GM12878 (cell line): Measurements from ENCODE around the gene STX16. TPM values are rescaled to one million over a fixed set of nuclear protein-coding genes. Genes with fewer than 3 reads are reported as not detected.

ENCODE experiments used
- ATAC-seq: fragments of 200-7000 bp; cut with Tn5 transposase; 3 replicates; pipeline ENCODE4 v1.9.1; 2020; ENCODE audit warnings: mild to moderate bottlenecking, moderate library complexity
- BruUV-seq: library from RNA; stranded (reverse); fragments of 400-500 nt; replicated peaks from 2 replicates; lab custom pipeline; 2021; lab: Mats Ljungman, UMichigan
- CTCF ChIA-PET: fragments of 300-600 bp; sonication (Branson Sonifier 250); formaldehyde crosslinking; extraction: SDS; loops from one replicate; lab custom pipeline; 2021; ENCODE audit warnings: inconsistent platforms; lab: Yijun Ruan, JAX
- POLR2A ChIA-PET: fragments of 350-600 bp; formaldehyde crosslinking; extraction: SDS; loops from one replicate; lab custom pipeline; 2021; ENCODE audit warnings: inconsistent platforms; lab: Charles Lee
- RAD21 ChIA-PET: fragments of 300-600 bp; sonication (Branson Sonifier 250); formaldehyde crosslinking; loops from one replicate; lab custom pipeline; 2023; ENCODE audit warnings: antibody characterized with exemption; ENCODE audit not compliant: unreplicated experiment; lab: Charles Lee
- SMC1A ChIA-PET: fragments of 300-600 bp; sonication (Branson Sonifier 250); formaldehyde crosslinking; loops from one replicate; lab custom pipeline; 2023; ENCODE audit not compliant: unreplicated experiment, uncharacterized antibody; lab: Charles Lee
- DNase-seq: peaks from one replicate; pipeline ENCODE4 v3.0.0-alpha.2; 2011; ENCODE audit warnings: low read depth, low spot score
- FAIRE-seq: peaks from 3 replicates; lab custom pipeline; 2011; peaks lifted over from hg19 to GRCh38; lab: Jason Lieb, UNC
- H2AFZ ChIP-seq: 2 replicates; pipeline ENCODE4 v1.6.0; 2011; ENCODE audit warnings: low read depth, low read length, control low read depth; ENCODE audit not compliant: control insufficient read depth
- H3K27ac ChIP-seq: 2 replicates; pipeline ENCODE4 v1.5.1; 2011; ENCODE audit warnings: control low read depth; ENCODE audit not compliant: control insufficient read depth, insufficient read depth
- H3K27me3 ChIP-seq, 2 experiments: replicated peaks in 1 of 2; 2 replicates each; pipeline versions ENCODE4 v1.6.0 to v1.6.1; 2011; ENCODE audit warnings: low read length in 1 of 2; ENCODE audit not compliant: control insufficient read depth in 2 of 2, insufficient read depth in 2 of 2
- H3K36me3 ChIP-seq, 2 experiments: 2 replicates each; pipeline ENCODE4 v1.5.1; 2011; ENCODE audit warnings: low read length in 1 of 2; ENCODE audit not compliant: control insufficient read depth in 2 of 2, insufficient read depth in 2 of 2
- H3K4me1 ChIP-seq: 2 replicates; pipeline ENCODE4 v1.6.1; 2011; ENCODE audit warnings: mild to moderate bottlenecking, low read length, moderate library complexity, mixed read lengths; ENCODE audit not compliant: control insufficient read depth, insufficient read depth
- H3K4me2 ChIP-seq: 2 replicates; pipeline ENCODE4 v1.6.0; 2011; ENCODE audit warnings: control low read depth; ENCODE audit not compliant: control insufficient read depth, insufficient read depth
- H3K4me3 ChIP-seq: fragments of 200-600 bp; sonication (generic); 2 replicates; pipeline ENCODE4 v1.5.1; 2016
- H3K79me2 ChIP-seq: 2 replicates; pipeline ENCODE4 v1.6.0; 2011; ENCODE audit warnings: low read length; ENCODE audit not compliant: control insufficient read depth, insufficient read depth
- H3K9ac ChIP-seq: 2 replicates; pipeline ENCODE4 v1.8.0; 2011; ENCODE audit warnings: low read length, control low read depth, mixed read lengths; ENCODE audit not compliant: control insufficient read depth, insufficient read depth
- H3K9me3 ChIP-seq: replicated peaks from 3 replicates; pipeline ENCODE4 v1.5.1; 2011; ENCODE audit warnings: mild to moderate bottlenecking, low read length; ENCODE audit not compliant: control insufficient read depth, insufficient read depth
- H4K20me1 ChIP-seq: 2 replicates; pipeline ENCODE4 v1.6.0; 2011; ENCODE audit not compliant: control insufficient read depth, insufficient read depth
- BCL3 ChIP-seq: IDR thresholded peaks from 2 replicates; pipeline ENCODE4 v1.6.1; 2011; ENCODE audit warnings: borderline replicate concordance, low read depth, mild to moderate bottlenecking, moderate library complexity, low read length; ENCODE audit not compliant: insufficient read depth, poor library complexity, severe bottlenecking
- CHD1 ChIP-seq: IDR thresholded peaks from 2 replicates; pipeline ENCODE4 v1.6.1; 2012; ENCODE audit warnings: low read depth, low read length, improper control_type of control experiment
- CREM ChIP-seq: IDR thresholded peaks from 2 replicates; pipeline ENCODE4 v1.6.1; 2014; ENCODE audit warnings: antibody characterized with exemption, low read depth
- ESRRA ChIP-seq: IDR thresholded peaks from 2 replicates; pipeline ENCODE4 v1.6.1; 2012; ENCODE audit warnings: mild to moderate bottlenecking, low read length, improper control_type of control experiment
- IRF4 ChIP-seq: IDR thresholded peaks from 2 replicates; pipeline ENCODE4 v1.6.1; 2011; ENCODE audit warnings: low read depth, low read length
- KAT2A ChIP-seq: conservative IDR thresholded peaks from 2 replicates; pipeline ENCODE4 v1.6.1; 2011; ENCODE audit warnings: low read depth, low read length; ENCODE audit not compliant: control insufficient read depth
- MYC ChIP-seq: IDR thresholded peaks from 2 replicates; pipeline ENCODE4 v1.6.1; 2011; ENCODE audit warnings: mild to moderate bottlenecking, low read length, moderate library complexity, inconsistent platforms; ENCODE audit not compliant: insufficient read depth, insufficient replicate concordance, insufficient read length, severe bottlenecking
- POLR2A ChIP-seq: IDR thresholded peaks from 2 replicates; pipeline ENCODE4 v1.6.1; 2011; ENCODE audit warnings: low read depth, mild to moderate bottlenecking, low read length
- RELB ChIP-seq: fragments of 450-650 bp; IDR thresholded peaks from 2 replicates; pipeline ENCODE4 v1.6.1; 2017; ENCODE audit warnings: low read depth, mild to moderate bottlenecking, moderate library complexity
- REST ChIP-seq: IDR thresholded peaks from 2 replicates; pipeline ENCODE4 v1.6.1; 2012; ENCODE audit warnings: mild to moderate bottlenecking, low read depth, low read length
- SRF ChIP-seq, 2 experiments: IDR thresholded peaks; 2 replicates each; pipeline ENCODE4 v1.6.1; 2011; ENCODE audit warnings: low read depth in 2 of 2, low read length in 2 of 2, mild to moderate bottlenecking in 1 of 2, moderate library complexity in 1 of 2
- TARDBP ChIP-seq: IDR thresholded peaks from 2 replicates; pipeline ENCODE4 v1.6.1; 2016; ENCODE audit warnings: borderline replicate concordance
- TCF7 ChIP-seq: IDR thresholded peaks from 2 replicates; pipeline ENCODE4 v1.6.1; 2014; ENCODE audit warnings: antibody characterized with exemption, borderline replicate concordance
- ZNF274 ChIP-seq: IDR thresholded peaks from one replicate; pipeline ENCODE4 v1.8.0; 2011; ENCODE audit not compliant: insufficient read length, insufficient read depth
- ZNF622 ChIP-seq: fragments of 450-650 bp; IDR thresholded peaks from 2 replicates; pipeline ENCODE4 v1.6.1; 2017; ENCODE audit warnings: mild to moderate bottlenecking, inconsistent platforms
- WGBS: methylation state at CpG from one replicate; pipeline ENCODE4 v1.1.6; 2016; ENCODE audit warnings: low lambda C conversion rate; ENCODE audit not compliant: insufficient replicate concordance, insufficient coverage; ENCODE audit errors: missing lambda C conversion rate; 5-methylcytosine and 5-hydroxymethylcytosine counted together
- in situ Hi-C: fragments of 300-500 bp; cut with MboI; formaldehyde crosslinking; loops from 9 replicates; pipeline ENCODE4 v1.14.3; 2018; ENCODE audit warnings: mixed read lengths
- intact Hi-C: fragments of 100-400 bp; cut with micrococcal nuclease; formaldehyde crosslinking; loops from one replicate; pipeline ENCODE4 v1.14.2; 2022; ENCODE audit not compliant: unreplicated experiment
- polyA plus RNA-seq, 11 experiments: library from polyadenylated mRNA; depleted of rRNA in 4 of 11; unstranded in 6 of 11; stranded (reverse) in 5 of 11; fragments of >200 nt; fragmentation: Nextera tagmentation in 4 of 11; fragmentation: Illumina TruSeq in 1 of 11; extraction: Ambion mirVana in 4 of 11; extraction: Trizol in 1 of 11; gene quantifications; 1 replicate in 1 of 11; 2 replicates in 10 of 11; pipeline versions ENCODE4 v1.2.1 to v1.2.3, GENCODE V29; 2011 to 2016; ENCODE audit warnings: inconsistent platforms in 2 of 11, missing spikeins in 2 of 11, low read depth in 1 of 11
- total RNA-seq, 4 experiments: library from RNA; depleted of rRNA in 3 of 4; stranded (reverse); fragments of >200 nt in 3 of 4; fragmentation: Illumina TruSeq in 1 of 4; extraction: Trizol in 1 of 4; gene quantifications; 2 replicates each; pipeline versions ENCODE4 v1.2.1 to v1.2.3, GENCODE V29; 2013 to 2021
- TF ChIP-seq, protein P1 (sequence below): IDR thresholded peaks from 2 replicates; pipeline ENCODE4 v1.6.1; 2012; ENCODE audit warnings: low read depth, low read length, improper control_type of control experiment

STX16 gene
- total and polyA plus RNA-seq, 10 of the 15 experiments (the other 5 are each of a cell fraction or from before 2014, with no cell fraction given), result 6.3 to 68.4 (median 35.8) TPM

DNA sequence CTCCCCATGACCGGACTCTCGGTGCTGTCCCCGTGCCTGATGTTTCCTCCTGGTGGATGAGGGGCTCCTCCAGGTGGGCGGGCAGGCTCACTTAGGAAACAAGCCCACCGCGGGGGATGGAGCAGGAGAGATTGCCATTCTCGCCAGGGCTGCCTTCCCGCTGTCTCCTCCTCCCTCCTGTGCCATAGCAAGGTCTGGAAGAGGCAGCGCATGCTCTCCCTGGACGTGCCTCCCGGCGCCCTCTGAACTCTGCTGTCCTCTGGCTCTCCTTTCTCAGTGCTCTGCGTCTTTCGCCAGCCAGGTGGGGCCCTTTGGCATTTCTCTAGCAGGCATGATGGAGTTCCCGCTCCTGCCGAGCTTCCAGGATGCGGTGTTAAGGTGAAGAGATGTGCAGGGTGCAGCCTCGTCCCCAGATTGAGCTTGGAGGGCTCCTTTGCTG is 24.1 kb downstream of the STX16 start (continued):
- TF ChIP-seq RELB (no peak), IRF4 (no peak), BCL3 (no peak), ZNF274 (no peak), CHD1 (no peak), POLR2A (no peak), TCF7 (no peak)
- TF ChIP-seq, protein P1, sequence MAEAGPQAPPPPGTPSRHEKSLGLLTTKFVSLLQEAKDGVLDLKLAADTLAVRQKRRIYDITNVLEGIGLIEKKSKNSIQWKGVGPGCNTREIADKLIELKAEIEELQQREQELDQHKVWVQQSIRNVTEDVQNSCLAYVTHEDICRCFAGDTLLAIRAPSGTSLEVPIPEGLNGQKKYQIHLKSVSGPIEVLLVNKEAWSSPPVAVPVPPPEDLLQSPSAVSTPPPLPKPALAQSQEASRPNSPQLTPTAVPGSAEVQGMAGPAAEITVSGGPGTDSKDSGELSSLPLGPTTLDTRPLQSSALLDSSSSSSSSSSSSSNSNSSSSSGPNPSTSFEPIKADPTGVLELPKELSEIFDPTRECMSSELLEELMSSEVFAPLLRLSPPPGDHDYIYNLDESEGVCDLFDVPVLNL, result no peak

- Histone ChIP-seq H3K4me3 (no peak overlapping the region), H3K27ac (no peak overlapping the region), H2AFZ (no peak overlapping the region), H3K4me2 (no peak overlapping the region), H3K27me3 (no peaks in the 10 kb centered on the region), H3K4me1 (no peaks in the 10 kb centered on the region), H4K20me1 (no peaks in the 10 kb centered on the region), H3K36me3 (peaks cover 14 to 27% of the 10 kb centered on the region in 2 experiments), H3K79me2 (no peaks in the 10 kb centered on the region), H3K9ac (no peak overlapping the region), H3K9me3 (no peaks in the 10 kb centered on the region)
- ChIA-PET RAD21 (no interaction called here), SMC1A (no interaction called here), CTCF (no interaction called here), POLR2A (no interaction called here)
- intact Hi-C loops, result no loop called here
- BruUV-seq, result no TSS peak
- in situ Hi-C loops, result loop anchor here (25.0 kb wide), 1 partner anchor 438 kb away; the partner anchor contains the start of gene ANKRD60
- ATAC-seq, result no peak
- no peak for FAIRE-seq
- 94% methylated on average over 17 of the region's 17 CpGs for WGBS
- DNase-seq, result no peak
- TF ChIP-seq TARDBP (no peak), BCL3 (no peak), ESRRA (no peak), ZNF622 (no peak), REST (no peak), KAT2A (no peak), MYC (no peak), SRF (IDR thresholded peaks at IDR 0.05; ENCODE audit: low read depth in 2 of 2, low read length in 2 of 2) (no peak), ZNF274 (no peak), CREM (no peak)
These were observed 24.6 kb downstream of the STX16 start for GRCh38 chr20:58675641-58676040.
